Upper lobe of left lung (tissue), 6 donors: ENCODE measurements around the gene WBP1L. TPM values are rescaled to one million over a fixed set of nuclear protein-coding genes. Genes with fewer than 3 reads are reported as not detected.
"Not testable (repeated sequence)": the region's sequence is repeated elsewhere in the genome, so short reads cannot be mapped to it uniquely, and the experiment has no call there.

ENCODE experiments used
- ATAC-seq, 2 donors: fragments of 200-7000 bp; cut with Tn5 transposase; one replicate each; pipeline ENCODE4 v1.9.1; 2022; ENCODE audit warnings: mild to moderate bottlenecking in 2 of 2, moderate library complexity in 2 of 2; ENCODE audit not compliant: low FRiP score in 2 of 2
- DNase-seq, 2 donors: peaks; one replicate each; pipeline ENCODE4 v3.0.0-alpha.2; 2019 to 2020
- H3K27ac ChIP-seq, 4 donors: fragments of 200-600 bp; sonication (generic); one replicate each; pipeline ENCODE4 v1.5.1; 2016 to 2019
- H3K27me3 ChIP-seq, 4 donors: fragments of 200-600 bp; sonication (generic); one replicate each; pipeline ENCODE4 v1.5.1; 2017 to 2019
- H3K36me3 ChIP-seq, 4 donors: fragments of 200-600 bp; sonication (generic); one replicate each; pipeline ENCODE4 v1.5.1; 2016 to 2019
- H3K4me1 ChIP-seq, 4 donors: fragments of 200-600 bp; sonication (generic); one replicate each; pipeline ENCODE4 v1.5.1; 2018 to 2019
- H3K4me3 ChIP-seq, 4 donors: fragments of 200-600 bp; sonication (generic); one replicate each; pipeline ENCODE4 v1.5.1; 2017 to 2019; ENCODE audit warnings: mild to moderate bottlenecking in 2 of 4, moderate library complexity in 1 of 4
- H3K9me3 ChIP-seq, 4 donors: fragments of 200-600 bp; sonication (generic); one replicate each; pipeline ENCODE4 v1.5.1; 2018 to 2019
- CTCF ChIP-seq, 6 experiments: fragments of 450-650 bp in 4 of 6; fragments of 200-600 bp in 2 of 6; sonication (generic) in 2 of 6; IDR thresholded peaks; one replicate each; pipeline ENCODE4 v1.5.1; 2016 to 2019; ENCODE audit warnings: antibody characterized with exemption in 6 of 6
- EP300 ChIP-seq, 4 donors: sonication (generic); formaldehyde crosslinking; IDR thresholded peaks; one replicate each; pipeline ENCODE4 v1.5.1; 2017; ENCODE audit warnings: antibody characterized with exemption in 4 of 4, control low read depth in 2 of 4
- POLR2A ChIP-seq, 4 donors: fragments of 450-650 bp; IDR thresholded peaks; one replicate each; pipeline ENCODE4 v1.5.1; 2016 to 2017; ENCODE audit warnings: antibody characterized with exemption in 4 of 4, mild to moderate bottlenecking in 2 of 4
- POLR2AphosphoS5 ChIP-seq, 2 donors: sonication (generic); formaldehyde crosslinking; IDR thresholded peaks; one replicate each; pipeline ENCODE4 v1.5.1; 2017; ENCODE audit warnings: antibody characterized with exemption in 2 of 2
- WGBS, 2 donors: methylation state at CpG; one replicate each; pipeline ENCODE4 v1.1.5; 2017 to 2018; 5-methylcytosine and 5-hydroxymethylcytosine counted together
- total RNA-seq, 6 donors: library from RNA; depleted of rRNA in 4 of 6; stranded (reverse); fragments of >200 nt in 4 of 6; gene quantifications; one replicate each; pipeline versions ENCODE4 v1.1.0 to v1.2.1, GENCODE V29; 2016 to 2021
- donor health status: DM: no; HTN: no; CAD: no; lungs with moderate emphysema.
- donor health status: DM: no; HTN: yes; CAD: no; lungs with severe emphysema.

The WBP1L gene
- total RNA-seq, 6 donors from 2014 or later = 41.7 to 76.6 (median 54.7) TPM

DNA sequence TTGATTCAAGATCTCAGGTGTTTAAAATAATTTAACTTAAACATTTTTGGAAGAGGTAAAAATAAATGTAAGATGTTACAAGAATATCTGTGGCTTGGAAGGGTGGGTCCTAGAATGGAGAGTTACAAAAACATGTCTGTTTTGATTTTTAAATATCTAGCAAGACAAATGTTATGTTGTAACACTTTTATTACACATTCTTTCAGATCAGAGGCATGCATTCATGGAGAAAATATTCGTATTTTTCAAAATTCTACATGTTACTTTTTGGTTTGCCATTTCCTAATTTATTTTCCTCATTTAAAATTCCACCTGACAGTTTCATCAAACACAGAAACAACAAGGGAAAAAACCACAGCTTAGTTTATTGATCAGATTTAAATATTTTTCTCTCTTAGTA is 10.0 kb downstream of the WBP1L start:
- peak overlapping the region; percentile 69 to 74 (median 71) for H3K27ac ChIP-seq
- ATAC-seq = peak in 1 of 2 donors; percentile 58

DNA sequence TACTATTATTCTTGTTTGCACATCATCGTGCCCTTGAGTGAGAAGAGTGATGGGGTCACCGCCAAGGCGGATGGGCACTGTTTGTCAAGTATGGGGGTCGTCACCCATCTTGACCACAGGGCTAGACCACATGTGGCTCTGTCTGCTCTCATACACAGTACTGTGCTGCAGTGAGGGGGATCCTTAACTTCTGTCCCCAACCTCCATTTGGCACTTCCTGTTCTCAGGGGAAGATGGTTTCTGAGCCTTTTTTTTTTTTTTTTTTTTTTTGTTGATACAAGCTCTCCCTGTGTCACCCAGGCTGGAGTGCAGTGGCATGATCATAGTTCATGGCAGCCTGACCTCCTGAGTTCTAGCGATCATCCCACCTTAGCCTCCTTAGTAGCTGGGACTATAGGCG is 13.6 kb downstream of the WBP1L start:
- no peaks in the 10 kb centered on the region for H3K36me3 ChIP-seq
- TF ChIP-seq CTCF (IDR thresholded peaks at IDR 0.05) (no peak), POLR2A (IDR thresholded peaks at IDR 0.05) (no peak), EP300 (IDR thresholded peaks at IDR 0.05) (no peak), POLR2AphosphoS5 (IDR thresholded peaks at IDR 0.05) (no peak)
- H3K9me3 ChIP-seq = no peaks in the 10 kb centered on the region
- no peaks in the 10 kb centered on the region for H3K27me3 ChIP-seq
- 87 to 91% methylated on average over 6 of the region's 6 CpGs for WGBS, 2 donors
- DNase-seq (no peak), ATAC-seq (no peak)
- H3K27ac ChIP-seq = no peak overlapping the region
- peaks cover 18 to 42% (median 28%) of the 10 kb centered on the region in 4 donors for H3K4me1 ChIP-seq
- H3K4me3 ChIP-seq = no peak overlapping the region

More for the DNA sequence above, 10.0 kb downstream of the WBP1L start:
- Histone ChIP-seq H3K9me3 (no peaks in the 10 kb centered on the region), H3K4me1 (peaks cover 20 to 39% (median 27%) of the 10 kb centered on the region in 4 donors), H3K36me3 (no peaks in the 10 kb centered on the region), H3K4me3 (no peak overlapping the region), H3K27me3 (no peaks in the 10 kb centered on the region)
- no peak for TF ChIP-seq POLR2AphosphoS5 (IDR thresholded peaks at IDR 0.05)
- TF ChIP-seq EP300 (IDR thresholded peaks at IDR 0.05) = no peak
- no peak for TF ChIP-seq POLR2A (IDR thresholded peaks at IDR 0.05)
- no peak for TF ChIP-seq CTCF (IDR thresholded peaks at IDR 0.05)
- 80 to 85% methylated on average over 1 of the region's 1 CpG for WGBS, 2 donors
- no peak for DNase-seq

GRCh38 chr10:102758240-102758932 is 14.6 kb downstream of the WBP1L start:
- Histone ChIP-seq H3K36me3 (no peaks in the 10 kb centered on the region), H3K4me3 (peak overlapping the region in 1 of 4 donors; percentile 6), H3K4me1 (peaks cover 11 to 34% (median 20%) of the 10 kb centered on the region in 4 donors), H3K27me3 (no peaks in the 10 kb centered on the region), H3K9me3 (no peaks in the 10 kb centered on the region), H3K27ac (peak overlapping the region; percentile 48 to 75 (median 63))
- DNase-seq = no peak
- ATAC-seq = peak in 1 of 2 donors; percentile 21
- 67 to 69% methylated on average over 9 of the region's 9 CpGs for WGBS, 2 donors
- TF ChIP-seq POLR2A (IDR thresholded peaks at IDR 0.05) (no peak), CTCF (IDR thresholded peaks at IDR 0.05) (no peak), POLR2AphosphoS5 (IDR thresholded peaks at IDR 0.05) (no peak), EP300 (IDR thresholded peaks at IDR 0.05) (no peak)

GRCh38 chr10:102758933-102759262 is 15.2 kb downstream of the WBP1L start:
- H3K27ac ChIP-seq = peak overlapping the region; percentile 48 to 75 (median 63)
- peak in 1 of 2 donors; percentile 57 for TF ChIP-seq POLR2AphosphoS5 (IDR thresholded peaks at IDR 0.05)
- peak in 1 of 4 donors; percentile 42 for TF ChIP-seq POLR2A (IDR thresholded peaks at IDR 0.05)
- not testable (repeated sequence) for H3K9me3 ChIP-seq, ATAC-seq, H3K36me3 ChIP-seq, H3K27me3 ChIP-seq
- peaks cover 9 to 34% (median 16%) of the 10 kb centered on the region in 4 donors for H3K4me1 ChIP-seq
- peak in 1 of 2 donors; percentile 79 for DNase-seq
- WGBS, 2 donors = 41 to 53% methylated on average over 10 to 12 of the region's 12 CpGs
- peak overlapping the region in 1 of 4 donors; percentile 6 for H3K4me3 ChIP-seq

GRCh38 chr10:102759497-102760210 is 15.9 kb downstream of the WBP1L start:
- ATAC-seq (no peak), DNase-seq (no peak)
- no peaks in the 10 kb centered on the region for H3K36me3 ChIP-seq
- peak overlapping the region in 3 of 4 donors; percentile 46 to 74 (median 48) for H3K27ac ChIP-seq
- no peaks in the 10 kb centered on the region for H3K9me3 ChIP-seq
- H3K4me3 ChIP-seq = no peak overlapping the region
- WGBS, 2 donors = 84 to 91% methylated on average over 3 of the region's 3 CpGs
- peaks cover 13 to 34% (median 19%) of the 10 kb centered on the region in 4 donors for H3K4me1 ChIP-seq
- TF ChIP-seq POLR2A (IDR thresholded peaks at IDR 0.05) (no peak), POLR2AphosphoS5 (IDR thresholded peaks at IDR 0.05) (no peak), EP300 (IDR thresholded peaks at IDR 0.05) (no peak), CTCF (IDR thresholded peaks at IDR 0.05) (no peak)
- H3K27me3 ChIP-seq = no peaks in the 10 kb centered on the region
